Endodermal cell (in vitro differentiated cells): ENCODE results near the gene COX15. TPM values are rescaled to one million over a fixed set of nuclear protein-coding genes. Genes with fewer than 3 reads are reported as not detected.

ENCODE experiments used
- DNase-seq: peaks from one replicate; pipeline ENCODE4 v3.0.0-alpha.2; 2017
- H3K27ac ChIP-seq: 2 replicates; pipeline ENCODE4 v1.5.1; 2013; ENCODE audit warnings: mild to moderate bottlenecking, low read depth, low read length, moderate library complexity
- H3K27me3 ChIP-seq: 2 replicates; pipeline ENCODE4 v1.6.1; 2013; ENCODE audit warnings: mild to moderate bottlenecking, low read length, moderate library complexity; ENCODE audit not compliant: insufficient read depth, control insufficient read depth, poor library complexity, severe bottlenecking
- H3K36me3 ChIP-seq: 2 replicates; pipeline ENCODE4 v1.7.0; 2013; ENCODE audit warnings: mild to moderate bottlenecking, low read length, moderate library complexity; ENCODE audit not compliant: control insufficient read depth, insufficient read depth
- H3K4me1 ChIP-seq: one replicate; pipeline ENCODE4 v1.7.0; 2013; ENCODE audit warnings: low read length; ENCODE audit not compliant: control insufficient read depth, insufficient read depth
- H3K4me3 ChIP-seq: 2 replicates; pipeline ENCODE4 v1.5.1; 2013; ENCODE audit warnings: mild to moderate bottlenecking, low read length, moderate library complexity
- H3K9ac ChIP-seq: 2 replicates; pipeline ENCODE4 v1.6.1; 2013; ENCODE audit warnings: mild to moderate bottlenecking, low read length, moderate library complexity; ENCODE audit not compliant: poor library complexity, severe bottlenecking; ENCODE audit errors: extremely low read depth
- H3K9me3 ChIP-seq: 2 replicates; pipeline ENCODE4 v1.6.1; 2013; ENCODE audit warnings: mild to moderate bottlenecking, low read length, moderate library complexity; ENCODE audit not compliant: control insufficient read depth
- H3K27ac Mint-ChIP-seq: 2 replicates; pipeline ENCODE4 v1.8.0; 2020; ENCODE audit warnings: mixed read lengths
- H3K27me3 Mint-ChIP-seq: 2 replicates; pipeline ENCODE4 v1.8.0; 2021; ENCODE audit warnings: mild to moderate bottlenecking, mixed read lengths; ENCODE audit not compliant: insufficient read depth
- H3K36me3 Mint-ChIP-seq: 2 replicates; pipeline ENCODE4 v1.8.0; 2020; ENCODE audit warnings: low read depth, mixed read lengths
- H3K4me1 Mint-ChIP-seq: 2 replicates; pipeline ENCODE4 v1.8.0; 2020; ENCODE audit warnings: mixed read lengths
- H3K4me3 Mint-ChIP-seq: 2 replicates; pipeline ENCODE4 v1.8.0; 2020; ENCODE audit warnings: mild to moderate bottlenecking, moderate library complexity, mixed read lengths
- H3K9me3 Mint-ChIP-seq: 2 replicates; pipeline ENCODE4 v1.8.0; 2020; ENCODE audit warnings: mild to moderate bottlenecking, mixed read lengths
- WGBS, 2 experiments: methylation state at CpG; one replicate each; pipeline versions ENCODE4 v1.1.5 to v1.1.7; 2013; ENCODE audit warnings: missing lambda C conversion rate in 2 of 2, mixed read lengths in 1 of 2; ENCODE audit not compliant: insufficient coverage in 1 of 2, insufficient read length in 1 of 2; 5-methylcytosine and 5-hydroxymethylcytosine counted together
- total RNA-seq, 2 donors: library from RNA; stranded (reverse); fragmentation: NEBNext Ultra II Directional in 1 of 2; extraction: Animal tissue kit (Norgen Biotek cat#: 25700) in 1 of 2; gene quantifications; 2 replicates in 1 of 2; 3 replicates in 1 of 2; pipeline ENCODE4 v1.2.1, GENCODE V29; 2021
- TF ChIP-seq, protein P1 (sequence below): fragments of 200-600 bp; sonication (generic); conservative IDR thresholded peaks from 2 replicates; pipeline ENCODE4 v1.5.0; 2021; ENCODE audit warnings: antibody characterized with exemption, mild to moderate bottlenecking

COX15 gene
- total RNA-seq, 2 donors from 2014 or later = 39.0 to 42.6 TPM

DNA sequence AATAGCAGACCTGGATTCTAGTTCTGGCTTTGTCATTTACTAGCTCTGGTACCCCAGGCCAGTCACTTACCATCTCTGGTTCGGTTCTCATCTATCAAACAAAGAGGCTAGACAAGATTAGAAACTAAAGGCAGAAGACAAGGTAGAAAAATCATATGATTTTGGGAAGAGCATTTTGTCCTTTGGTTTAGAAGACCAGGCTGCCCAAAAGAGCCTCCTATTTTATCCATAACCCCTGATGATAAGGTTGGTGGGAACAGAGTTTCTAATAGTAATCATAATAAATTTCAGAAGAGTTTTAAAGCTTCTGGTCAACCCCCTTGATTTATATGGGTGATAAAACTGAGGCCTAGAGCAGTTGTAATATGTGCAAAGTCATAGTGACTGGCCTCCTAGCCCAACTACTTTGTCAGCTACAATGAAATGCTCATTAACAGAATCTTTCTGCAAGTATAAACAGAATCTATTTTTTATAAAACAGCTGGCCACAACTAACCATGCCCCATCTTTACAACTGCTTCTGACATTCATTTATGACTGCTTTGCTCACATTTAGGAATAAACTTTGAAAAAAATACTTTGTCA, 23.4 kb downstream of the COX15 start:
- Histone ChIP-seq H3K36me3 (peaks cover 79% of the 10 kb centered on the region), H3K9ac (no peak overlapping the region), H3K4me3 (no peak overlapping the region), H3K27ac (no peak overlapping the region), H3K4me1 (no peaks in the 10 kb centered on the region), H3K9me3 (no peaks in the 10 kb centered on the region), H3K27me3 (no peaks in the 10 kb centered on the region)
- Mint-ChIP-seq H3K4me1 (no peaks in the 10 kb centered on the region), H3K27me3 (no peaks in the 10 kb centered on the region), H3K4me3 (no peak overlapping the region), H3K9me3 (no peaks in the 10 kb centered on the region), H3K36me3 (peaks cover 50% of the 10 kb centered on the region), H3K27ac (no peak overlapping the region)
- WGBS, 2 experiments = 80 to 94% methylated on average over 1 of the region's 1 CpG
- TF ChIP-seq, protein P1, sequence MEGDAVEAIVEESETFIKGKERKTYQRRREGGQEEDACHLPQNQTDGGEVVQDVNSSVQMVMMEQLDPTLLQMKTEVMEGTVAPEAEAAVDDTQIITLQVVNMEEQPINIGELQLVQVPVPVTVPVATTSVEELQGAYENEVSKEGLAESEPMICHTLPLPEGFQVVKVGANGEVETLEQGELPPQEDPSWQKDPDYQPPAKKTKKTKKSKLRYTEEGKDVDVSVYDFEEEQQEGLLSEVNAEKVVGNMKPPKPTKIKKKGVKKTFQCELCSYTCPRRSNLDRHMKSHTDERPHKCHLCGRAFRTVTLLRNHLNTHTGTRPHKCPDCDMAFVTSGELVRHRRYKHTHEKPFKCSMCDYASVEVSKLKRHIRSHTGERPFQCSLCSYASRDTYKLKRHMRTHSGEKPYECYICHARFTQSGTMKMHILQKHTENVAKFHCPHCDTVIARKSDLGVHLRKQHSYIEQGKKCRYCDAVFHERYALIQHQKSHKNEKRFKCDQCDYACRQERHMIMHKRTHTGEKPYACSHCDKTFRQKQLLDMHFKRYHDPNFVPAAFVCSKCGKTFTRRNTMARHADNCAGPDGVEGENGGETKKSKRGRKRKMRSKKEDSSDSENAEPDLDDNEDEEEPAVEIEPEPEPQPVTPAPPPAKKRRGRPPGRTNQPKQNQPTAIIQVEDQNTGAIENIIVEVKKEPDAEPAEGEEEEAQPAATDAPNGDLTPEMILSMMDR = no peak
- DNase-seq = no peak

DNA sequence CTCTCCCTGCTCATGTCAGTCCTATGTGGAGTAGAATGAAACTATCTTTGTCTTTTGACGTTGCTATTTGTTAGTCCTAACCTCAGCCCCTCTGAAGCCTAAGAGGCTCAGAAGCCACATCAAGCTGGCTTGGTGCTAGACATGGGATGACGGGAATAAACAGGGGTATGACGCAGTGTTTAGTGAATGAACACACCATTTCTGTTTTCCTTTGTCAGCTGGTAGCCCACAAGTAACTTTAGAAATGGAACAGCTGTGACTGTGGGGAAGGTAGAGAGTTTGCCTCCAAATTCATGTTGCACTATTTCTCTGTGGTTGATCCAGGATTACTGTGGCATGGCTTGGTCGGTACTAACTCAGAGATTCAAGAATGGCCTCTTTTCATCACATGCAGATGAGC, 31.3 kb downstream of the COX15 start:
- no peak overlapping the region for H3K27ac ChIP-seq
- DNase-seq = no peak
- H3K4me1 ChIP-seq = no peaks in the 10 kb centered on the region
- no peak overlapping the region for H3K9ac ChIP-seq
- H3K4me3 ChIP-seq = no peak overlapping the region
- H3K27me3 ChIP-seq = no peaks in the 10 kb centered on the region
- H3K4me3 Mint-ChIP-seq = no peak overlapping the region
- WGBS, 2 experiments = 90 to 100% methylated on average over 2 to 4 of the region's 4 CpGs
- H3K4me1 Mint-ChIP-seq = no peaks in the 10 kb centered on the region
- TF ChIP-seq, protein P1 = no peak
- H3K9me3 Mint-ChIP-seq = no peaks in the 10 kb centered on the region
- H3K36me3 Mint-ChIP-seq = peaks cover 81% of the 10 kb centered on the region
- H3K27ac Mint-ChIP-seq = no peak overlapping the region
- peaks cover 91% of the 10 kb centered on the region for H3K36me3 ChIP-seq
- H3K9me3 ChIP-seq = no peaks in the 10 kb centered on the region
- H3K27me3 Mint-ChIP-seq = no peaks in the 10 kb centered on the region

DNA sequence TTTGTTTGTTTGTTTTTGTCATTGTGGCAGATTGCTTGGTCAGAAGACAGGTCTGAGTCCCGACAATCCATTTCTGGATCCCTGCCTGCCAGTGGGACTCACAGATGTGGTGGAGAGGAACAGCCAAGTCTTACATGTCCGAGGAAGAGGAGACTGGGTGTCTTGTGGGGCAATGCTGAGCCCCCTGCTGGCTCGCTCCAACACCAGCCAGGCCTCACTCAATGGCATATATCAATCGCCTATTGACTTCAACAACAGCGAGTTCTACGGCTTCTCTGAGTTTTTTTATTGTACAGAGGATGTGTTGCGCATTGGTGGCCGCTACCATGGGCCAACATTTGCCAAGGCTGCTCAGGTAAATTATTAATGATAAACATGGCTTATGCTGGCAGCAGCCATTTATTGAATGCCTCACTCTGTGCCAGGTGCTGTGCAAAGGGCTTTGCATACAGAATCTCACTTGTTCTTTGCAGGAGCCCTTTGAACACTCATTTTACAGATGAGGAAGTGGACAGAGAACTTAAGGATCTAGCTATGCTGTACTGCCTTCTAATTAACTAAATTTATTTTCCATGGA, 33.3 kb downstream of the COX15 start:
- H3K4me1 ChIP-seq = no peaks in the 10 kb centered on the region
- peak; percentile 44 for DNase-seq
- no peaks in the 10 kb centered on the region for H3K4me1 Mint-ChIP-seq
- no peak overlapping the region for H3K27ac Mint-ChIP-seq
- no peak overlapping the region for H3K9ac ChIP-seq
- H3K27me3 Mint-ChIP-seq = no peaks in the 10 kb centered on the region
- H3K36me3 ChIP-seq = peaks cover 81% of the 10 kb centered on the region
- H3K4me3 ChIP-seq = no peak overlapping the region
- no peak overlapping the region for H3K4me3 Mint-ChIP-seq
- WGBS, 2 experiments = 94 to 100% methylated on average over 8 of the region's 8 CpGs
- H3K36me3 Mint-ChIP-seq = peaks cover 69% of the 10 kb centered on the region
- no peaks in the 10 kb centered on the region for H3K9me3 Mint-ChIP-seq
- TF ChIP-seq, protein P1 = peak; percentile 48
- no peak overlapping the region for H3K27ac ChIP-seq
- no peaks in the 10 kb centered on the region for H3K9me3 ChIP-seq
- no peaks in the 10 kb centered on the region for H3K27me3 ChIP-seq
